ENCODE measurements around the gene RAB3B. TPM values are rescaled to one million over a fixed set of nuclear protein-coding genes. Genes with fewer than 3 reads are reported as not detected.
"Not testable (repeated sequence)": the region's sequence is repeated elsewhere in the genome, so short reads cannot be mapped to it uniquely, and the experiment has no call there.

RAB3B gene
- total RNA-seq, 1 donor from 2014 or later = 0.02 TPM

GRCh38 chr1:51978099-51978498 lies 12.4 kb downstream of the RAB3B start:
- ChIA-PET CTCF (no interaction called here), POLR2A (no interaction called here)
- no peaks in the 10 kb centered on the region for H3K27me3 Mint-ChIP-seq
- ATAC-seq (ENCODE audit: low read depth) = no peak
- peaks cover 2% of the 10 kb centered on the region for H3K4me1 Mint-ChIP-seq
- H3K4me3 Mint-ChIP-seq = no peak overlapping the region
- no peak overlapping the region for H3K27ac Mint-ChIP-seq
- no peaks in the 10 kb centered on the region for H3K9me3 Mint-ChIP-seq
- H3K36me3 Mint-ChIP-seq (ENCODE audit: low read depth) = no peaks in the 10 kb centered on the region
- intact Hi-C loops (cut with micrococcal nuclease) = no loop called here
- DNase-seq = no peak
- TF ChIP-seq CTCF (IDR thresholded peaks at IDR 0.05) = no peak

GRCh38 chr1:51976846-51977602 lies 13.5 kb downstream of the RAB3B start:
- Mint-ChIP-seq H3K36me3 (ENCODE audit: low read depth) (no peaks in the 10 kb centered on the region), H3K4me3 (no peak overlapping the region), H3K27ac (no peak overlapping the region), H3K9me3 (no peaks in the 10 kb centered on the region), H3K4me1 (peaks cover 2% of the 10 kb centered on the region), H3K27me3 (no peaks in the 10 kb centered on the region)
- ChIA-PET POLR2A (no interaction called here), CTCF (no interaction called here)
- no peak for TF ChIP-seq CTCF (IDR thresholded peaks at IDR 0.05)
- intact Hi-C loops (cut with micrococcal nuclease) = no loop called here
- DNase-seq (no peak), ATAC-seq (ENCODE audit: low read depth) (no peak)

- CTCF ChIA-PET = no interaction called here
- H3K4me3 Mint-ChIP-seq = no peak overlapping the region
Measured at GRCh38 chr1:51973587-51974474, 16.7 kb downstream of the RAB3B start.

GRCh38 chr1:51969038-51969705 lies 21.3 kb downstream of the RAB3B start:
- no peaks in the 10 kb centered on the region for H3K4me1 Mint-ChIP-seq
- H3K36me3 Mint-ChIP-seq (ENCODE audit: low read depth) = no peaks in the 10 kb centered on the region
- H3K4me3 Mint-ChIP-seq = no peak overlapping the region
- ChIA-PET POLR2A (no interaction called here), CTCF (no interaction called here)
- H3K27me3 Mint-ChIP-seq = peaks cover 3% of the 10 kb centered on the region
- no peak overlapping the region for H3K27ac Mint-ChIP-seq
- H3K9me3 Mint-ChIP-seq = no peaks in the 10 kb centered on the region
- no peak for TF ChIP-seq CTCF (IDR thresholded peaks at IDR 0.05)
- ATAC-seq (ENCODE audit: low read depth) (no peak), DNase-seq (no peak)
- intact Hi-C loops (cut with micrococcal nuclease) = no loop called here

More at GRCh38 chr1:51973587-51974474, 16.7 kb downstream of the RAB3B start:
- DNase-seq (no peak), ATAC-seq (ENCODE audit: low read depth) (no peak)
- H3K4me1 Mint-ChIP-seq = peaks cover 2% of the 10 kb centered on the region
- H3K9me3 Mint-ChIP-seq = no peaks in the 10 kb centered on the region
- no peaks in the 10 kb centered on the region for H3K36me3 Mint-ChIP-seq (ENCODE audit: low read depth)
- POLR2A ChIA-PET = no interaction called here
- H3K27ac Mint-ChIP-seq = no peak overlapping the region
- TF ChIP-seq CTCF (IDR thresholded peaks at IDR 0.05) = no peak
- H3K27me3 Mint-ChIP-seq = peaks cover 3% of the 10 kb centered on the region
- intact Hi-C loops (cut with micrococcal nuclease) = no loop called here

GRCh38 chr1:51968632-51969031 lies 21.9 kb downstream of the RAB3B start:
- Mint-ChIP-seq H3K27ac (no peak overlapping the region), H3K27me3 (peaks cover 3% of the 10 kb centered on the region), H3K36me3 (ENCODE audit: low read depth) (no peaks in the 10 kb centered on the region), H3K9me3 (no peaks in the 10 kb centered on the region), H3K4me3 (no peak overlapping the region), H3K4me1 (no peaks in the 10 kb centered on the region)
- no peak for TF ChIP-seq CTCF (IDR thresholded peaks at IDR 0.05)
- no peak for DNase-seq
- ChIA-PET CTCF (no interaction called here), POLR2A (no interaction called here)
- intact Hi-C loops (cut with micrococcal nuclease) = no loop called here
- no peak for ATAC-seq (ENCODE audit: low read depth)

- CTCF ChIA-PET, DNase-seq: not testable (repeated sequence)
Measured at GRCh38 chr1:51967213-51967791, 23.2 kb downstream of the RAB3B start.

More at GRCh38 chr1:51967213-51967791, 23.2 kb downstream of the RAB3B start:
- H3K9me3 Mint-ChIP-seq; H3K4me3 Mint-ChIP-seq; H3K27me3 Mint-ChIP-seq; intact Hi-C loops (cut with micrococcal nuclease); H3K27ac Mint-ChIP-seq; H3K4me1 Mint-ChIP-seq; ATAC-seq (ENCODE audit: low read depth); POLR2A ChIA-PET; H3K36me3 Mint-ChIP-seq (ENCODE audit: low read depth): not testable (repeated sequence)
